Cardiac atrium fibroblast (primary cell): ENCODE measurements around the gene APBA2. TPM values are rescaled to one million over a fixed set of nuclear protein-coding genes. Genes with fewer than 3 reads are reported as not detected.

ENCODE experiments used
- total RNA-seq: library from RNA; depleted of rRNA; stranded (reverse); fragments of >200 nt; gene quantifications from 2 replicates; pipeline ENCODE4 v1.2.3, GENCODE V29; 2015

Gene APBA2
- total RNA-seq: 11.0 and 14.1 TPM in 2 replicates

GRCh38 chr15:28885630-28886430, at the start of gene APBA2:
TSS of gene APBA2 (plus strand) at chr15:28885974. CDS start at chr15:29053885, 167,911 bp downstream.

GRCh38 chr15:28848521-28848920, 37.3 kb upstream of the APBA2 start, which contains the start of gene GOLGA6L7:
TSS of gene GOLGA6L7 (minus strand) at chr15:28848644. CDS start at chr15:28848549, 95 bp downstream.

Other genes with a start within 250 kb of the APBA2 start
- gene GOLGA8M, start 173.6 kb upstream of the APBA2 start, total RNA-seq: 0.18 TPM in 1 of 2 replicates, not detected in the other
- gene GOLGA6L7, start 37.3 kb upstream of the APBA2 start, total RNA-seq: not detected in 2 replicates